ENCODE data around the gene NAA80. TPM values are rescaled to one million over a fixed set of nuclear protein-coding genes. Genes with fewer than 3 reads are reported as not detected.

Gene NAA80
- total RNA-seq, 1 experiment from 2014 or later = 6.0 TPM

DNA sequence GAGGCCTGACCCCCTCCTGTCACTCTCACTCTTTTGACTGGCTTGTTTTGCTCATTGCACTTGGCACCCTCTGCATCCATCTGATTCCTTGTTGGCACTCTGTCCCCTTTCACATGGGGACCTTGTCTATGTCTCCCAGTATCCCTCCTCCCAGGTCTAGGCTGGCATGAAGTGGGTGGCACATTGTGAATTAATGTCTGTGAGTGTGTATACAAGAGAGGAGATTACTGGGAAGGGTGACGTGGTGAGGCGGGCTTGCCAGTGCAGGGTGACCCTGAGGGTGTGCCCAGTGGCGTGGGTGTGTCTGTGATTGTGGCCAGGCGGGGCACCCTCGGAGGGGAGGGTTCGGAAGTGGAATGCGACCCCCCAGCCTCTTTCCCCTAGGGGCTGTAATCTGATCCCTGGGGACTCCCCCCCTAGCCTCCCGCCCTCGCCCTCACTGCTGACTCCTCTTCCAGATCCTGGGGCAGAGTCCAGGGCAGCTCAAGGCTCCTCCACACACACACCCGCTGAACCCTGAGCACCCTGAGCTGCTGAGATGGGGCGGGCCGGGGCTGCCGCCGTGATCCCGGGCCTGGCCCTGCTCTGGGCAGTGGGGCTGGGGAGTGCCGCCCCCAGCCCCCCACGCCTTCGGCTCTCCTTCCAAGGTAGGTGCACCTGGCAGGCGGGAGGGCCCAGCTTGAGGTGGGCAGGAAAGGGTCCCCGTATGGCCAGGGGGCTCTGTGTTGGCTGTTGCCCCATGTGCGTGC, 30.3 kb downstream of the NAA80 start, which contains the start of gene SEMA3B:
TSS of gene SEMA3B (plus strand) at position 445 of the 749 bp plus-strand sequence. CDS start at position 539, 94 bp downstream.
- Mint-ChIP-seq H3K4me1 (peaks cover 44 to 61% of the 10 kb centered on the region in 2 experiments), H3K36me3 (ENCODE audit: insufficient read depth in 1 of 3, low read depth in 3 of 3) (no peaks in the 10 kb centered on the region)

More for the DNA sequence above, 30.3 kb downstream of the NAA80 start, which contains the start of gene SEMA3B:
- H3K79me1 ChIP-seq (ENCODE audit: insufficient read depth, low read depth, low read length, poor library complexity, severe bottlenecking) = no peaks in the 10 kb centered on the region
- no CpG with 5 or more reads among the region's 21 CpGs for WGBS (ENCODE audit: extremely low coverage, insufficient read length, low lambda C conversion rate)
- no peak within 1 kb of the TSS for H3K14ac ChIP-seq (ENCODE audit: insufficient read depth, low read length)
- H3K27me3 ChIP-seq (ENCODE audit: insufficient read depth, low read length) = peaks cover 9% of the 10 kb centered on the region; the same call in 1 of the 2 replicates
- Mint-ChIP-seq H3K27ac (peak within 1 kb of the TSS in 2 of 3 experiments; percentile 62 to 87; a peak in 2 of 7 replicates), H3K27me3 (ENCODE audit: low read depth) (peaks cover 14% of the 10 kb centered on the region), H3K4me3 (peak within 1 kb of the TSS in 1 of 2 experiments; percentile 14; a peak in 2 of 5 replicates), H3K9me3 (no peaks in the 10 kb centered on the region; a peak in 1 of 5 replicates)
- no peaks in the 10 kb centered on the region for H3K79me2 ChIP-seq (ENCODE audit: insufficient read depth, low read length)
- no peak within 1 kb of the TSS for H2BK20ac ChIP-seq (ENCODE audit: low read depth, low read length, poor library complexity, severe bottlenecking)
- no peak within 1 kb of the TSS for H4K5ac ChIP-seq (ENCODE audit: insufficient read length, low read depth, low read length)
- H3K56ac ChIP-seq (ENCODE audit: insufficient read length, low read depth, low read length) = no peak within 1 kb of the TSS
- no peak within 1 kb of the TSS for H3K9ac ChIP-seq (ENCODE audit: extremely low read depth, insufficient read length, low read length)
- no peak within 1 kb of the TSS for H3K27ac ChIP-seq (ENCODE audit: insufficient read length, low read depth, low read length)
- H3K4me2 ChIP-seq (ENCODE audit: insufficient read depth, insufficient read length, low read length) = no peak within 1 kb of the TSS
- H4K91ac ChIP-seq (ENCODE audit: insufficient read length, low read depth, low read length) = no peak within 1 kb of the TSS
- no peak for DNase-seq
- no peak within 1 kb of the TSS for H3T11ph ChIP-seq (ENCODE audit: low read length)
- no peak within 1 kb of the TSS for H2AK5ac ChIP-seq (ENCODE audit: insufficient read length, low read length)
- TF ChIP-seq, protein P1, sequence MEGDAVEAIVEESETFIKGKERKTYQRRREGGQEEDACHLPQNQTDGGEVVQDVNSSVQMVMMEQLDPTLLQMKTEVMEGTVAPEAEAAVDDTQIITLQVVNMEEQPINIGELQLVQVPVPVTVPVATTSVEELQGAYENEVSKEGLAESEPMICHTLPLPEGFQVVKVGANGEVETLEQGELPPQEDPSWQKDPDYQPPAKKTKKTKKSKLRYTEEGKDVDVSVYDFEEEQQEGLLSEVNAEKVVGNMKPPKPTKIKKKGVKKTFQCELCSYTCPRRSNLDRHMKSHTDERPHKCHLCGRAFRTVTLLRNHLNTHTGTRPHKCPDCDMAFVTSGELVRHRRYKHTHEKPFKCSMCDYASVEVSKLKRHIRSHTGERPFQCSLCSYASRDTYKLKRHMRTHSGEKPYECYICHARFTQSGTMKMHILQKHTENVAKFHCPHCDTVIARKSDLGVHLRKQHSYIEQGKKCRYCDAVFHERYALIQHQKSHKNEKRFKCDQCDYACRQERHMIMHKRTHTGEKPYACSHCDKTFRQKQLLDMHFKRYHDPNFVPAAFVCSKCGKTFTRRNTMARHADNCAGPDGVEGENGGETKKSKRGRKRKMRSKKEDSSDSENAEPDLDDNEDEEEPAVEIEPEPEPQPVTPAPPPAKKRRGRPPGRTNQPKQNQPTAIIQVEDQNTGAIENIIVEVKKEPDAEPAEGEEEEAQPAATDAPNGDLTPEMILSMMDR (conservative IDR thresholded peaks at IDR 0.05) = no peak
- peaks cover 5% of the 10 kb centered on the region; the same call in 1 of the 2 replicates for H3K4me1 ChIP-seq (ENCODE audit: insufficient read depth, low read length)
- H2BK12ac ChIP-seq (ENCODE audit: insufficient read length, low read depth, low read length) = no peak within 1 kb of the TSS
- H4K20me1 ChIP-seq (ENCODE audit: control insufficient read depth, insufficient read depth, insufficient read length) = no peaks in the 10 kb centered on the region
- H3K18ac ChIP-seq (ENCODE audit: insufficient read length, low read depth, low read length) = no peak within 1 kb of the TSS
- no peak within 1 kb of the TSS for H2BK120ac ChIP-seq (ENCODE audit: low read depth, low read length, poor library complexity, severe bottlenecking)
- H2AFZ ChIP-seq (ENCODE audit: low read length) = no peak within 1 kb of the TSS
- no peak within 1 kb of the TSS for H3K4ac ChIP-seq (ENCODE audit: low read depth, low read length)
- H2BK5ac ChIP-seq (ENCODE audit: insufficient read length, low read length) = no peak within 1 kb of the TSS
- no peak within 1 kb of the TSS for H3K23ac ChIP-seq (ENCODE audit: insufficient read length, low read depth, low read length)
- H3K23me2 ChIP-seq (ENCODE audit: insufficient read length, low read depth, low read length, poor library complexity, severe bottlenecking) = peaks cover 4% of the 10 kb centered on the region
- H3K9me3 ChIP-seq (ENCODE audit: control insufficient read depth, low read depth, low read length) = no peaks in the 10 kb centered on the region
- no peak within 1 kb of the TSS for H2BK15ac ChIP-seq (ENCODE audit: low read depth, low read length)
- H4K8ac ChIP-seq (replicated peaks; ENCODE audit: insufficient read length, low read depth, low read length) = no peak within 1 kb of the TSS

Measured in H9 (cell line).